ENCODE data around the gene REN. TPM values are rescaled to one million over a fixed set of nuclear protein-coding genes. Genes with fewer than 3 reads are reported as not detected.

Gene REN
- total RNA-seq, 2 experiments from 2014 or later: not detected

DNA sequence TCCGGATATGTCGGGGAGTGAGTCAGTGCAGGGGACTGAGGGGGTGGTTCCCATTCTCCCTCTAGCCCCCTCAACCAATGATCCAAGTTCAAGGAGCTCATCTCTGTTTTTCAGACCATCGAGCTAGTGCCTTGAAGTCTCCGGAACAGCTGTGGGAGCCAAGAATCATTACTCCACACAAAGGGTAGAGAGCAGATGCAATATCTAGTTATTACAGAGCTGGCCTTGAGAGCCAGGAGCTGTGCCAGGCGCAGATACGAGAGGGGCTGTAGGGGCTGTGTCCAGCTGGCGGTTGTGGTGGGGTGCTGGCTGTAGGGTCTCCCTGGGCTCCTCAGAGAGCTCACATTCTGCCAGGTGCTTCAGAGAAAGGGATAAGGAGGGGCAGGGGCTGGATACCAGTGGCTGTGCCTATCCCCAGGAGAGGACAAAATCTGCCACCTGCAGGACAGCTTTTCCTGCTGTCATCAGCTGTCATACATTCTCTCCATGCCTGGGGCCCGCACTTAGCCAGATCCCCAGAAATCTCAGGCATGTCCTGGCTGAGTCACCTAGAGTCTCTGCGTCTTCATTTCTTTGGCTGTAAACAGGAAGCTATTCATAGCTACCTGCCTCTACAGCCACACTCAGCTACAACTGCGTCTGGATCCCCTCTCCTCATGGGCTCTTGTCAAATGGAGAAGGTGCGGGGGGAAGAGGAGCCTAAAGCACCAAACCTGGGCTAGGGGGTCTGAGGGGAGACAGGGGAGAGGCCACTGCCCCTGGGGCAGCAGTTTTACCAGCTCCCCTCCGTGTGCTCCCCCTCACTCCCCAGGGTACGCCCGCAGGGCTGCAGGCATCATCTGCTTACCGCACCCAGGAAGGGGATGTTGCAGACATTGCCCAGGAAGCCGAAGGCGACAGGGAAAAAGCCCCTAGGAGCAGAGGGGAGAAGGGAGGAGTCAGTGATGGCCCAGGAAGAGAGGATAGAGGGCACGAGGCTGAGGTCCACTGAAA lies 32.5 kb upstream of the REN start:
- no peak for ATAC-seq
- H3K27ac Mint-ChIP-seq: no peak overlapping the region
- peaks cover 6% of the 10 kb centered on the region for H3K9me3 Mint-ChIP-seq (ENCODE audit: low read depth)
- DNase-seq: no peak
- H3K4me1 Mint-ChIP-seq: peaks cover 3% of the 10 kb centered on the region
- H3K36me3 Mint-ChIP-seq: no peaks in the 10 kb centered on the region
- CTCF ChIA-PET: interaction anchor here (1.6 kb wide), 1 partner anchor 8 kb away, joined by 7 read pairs; no protein-coding TSS in a partner anchor
- H3K27me3 Mint-ChIP-seq: peaks cover 9% of the 10 kb centered on the region
- H3K4me3 Mint-ChIP-seq: no peak overlapping the region

- CTCF ChIA-PET: no interaction called here
- Mint-ChIP-seq H3K9me3 (ENCODE audit: low read depth) (peaks cover 6% of the 10 kb centered on the region), H3K4me3 (no peak overlapping the region), H3K4me1 (peaks cover 3% of the 10 kb centered on the region), H3K36me3 (no peaks in the 10 kb centered on the region), H3K27me3 (peaks cover 11% of the 10 kb centered on the region), H3K27ac (no peak overlapping the region)
- ATAC-seq: no peak
- DNase-seq: no peak
These were observed 30.9 kb upstream of the REN start for GRCh38 chr1:204197068-204197467.

- ATAC-seq (no peak), DNase-seq (no peak)
- peaks cover 17% of the 10 kb centered on the region for H3K27me3 Mint-ChIP-seq
- H3K9me3 Mint-ChIP-seq (ENCODE audit: low read depth): peaks cover 6% of the 10 kb centered on the region
- H3K36me3 Mint-ChIP-seq: no peaks in the 10 kb centered on the region
- H3K4me3 Mint-ChIP-seq: no peak within 1 kb of the TSS
- no peak within 1 kb of the TSS for H3K27ac Mint-ChIP-seq
- CTCF ChIA-PET: no interaction called here
- peaks cover 3% of the 10 kb centered on the region for H3K4me1 Mint-ChIP-seq
These were observed 30.1 kb upstream of the REN start, which contains the start of gene KISS1 for GRCh38 chr1:204196068-204196795. Gene KISS1, minus strand, starts transcription at chr1:204196491. Its CDS starts 3,615 bp downstream, at chr1:204192876.

GRCh38 chr1:204194771-204195170 lies 28.6 kb upstream of the REN start:
- H3K36me3 Mint-ChIP-seq: no peaks in the 10 kb centered on the region

DNA sequence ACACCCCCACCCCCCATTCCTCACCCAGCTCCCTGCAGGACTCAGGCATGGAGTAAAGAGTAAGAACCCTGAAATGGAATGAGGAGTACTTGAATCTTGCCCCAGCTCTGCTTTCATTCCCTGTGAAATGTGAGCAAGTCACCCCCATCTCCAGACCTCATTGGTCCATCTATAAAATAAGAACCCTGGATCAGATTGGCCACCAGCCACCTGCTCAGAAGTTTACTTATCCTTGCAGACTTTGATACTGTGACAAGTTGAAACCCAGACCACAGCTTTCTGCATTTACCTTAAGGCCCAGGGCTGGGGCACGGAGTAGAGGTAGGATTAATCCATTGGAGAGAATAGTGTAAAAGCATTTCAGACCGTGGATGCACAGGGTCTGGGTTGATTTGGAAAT lies 27.9 kb upstream of the REN start:
- no peak for DNase-seq
- Mint-ChIP-seq H3K27me3 (peaks cover 34% of the 10 kb centered on the region), H3K27ac (no peak overlapping the region), H3K4me1 (peaks cover 3% of the 10 kb centered on the region), H3K36me3 (no peaks in the 10 kb centered on the region), H3K9me3 (ENCODE audit: low read depth) (peaks cover 6% of the 10 kb centered on the region), H3K4me3 (no peak overlapping the region)
- no peak for ATAC-seq
- CTCF ChIA-PET: interaction anchor here (1.0 kb wide), 1 partner anchor 65 kb away, joined by 3 read pairs; no protein-coding TSS in a partner anchor

More at GRCh38 chr1:204194771-204195170, 28.6 kb upstream of the REN start:
- Mint-ChIP-seq H3K9me3 (ENCODE audit: low read depth) (peaks cover 6% of the 10 kb centered on the region), H3K4me3 (no peak overlapping the region), H3K4me1 (peaks cover 3% of the 10 kb centered on the region), H3K27ac (no peak overlapping the region), H3K27me3 (peaks cover 27% of the 10 kb centered on the region)
- DNase-seq (no peak), ATAC-seq (no peak)
- CTCF ChIA-PET: interaction anchor here (1.0 kb wide), 1 partner anchor 65 kb away, joined by 3 read pairs; no protein-coding TSS in a partner anchor

GRCh38 chr1:204192589-204193352 lies 26.6 kb upstream of the REN start:
- Mint-ChIP-seq H3K9me3 (ENCODE audit: low read depth) (peaks cover 6% of the 10 kb centered on the region), H3K27me3 (peaks cover 46% of the 10 kb centered on the region), H3K27ac (no peak overlapping the region), H3K4me3 (no peak overlapping the region), H3K4me1 (peaks cover 3% of the 10 kb centered on the region), H3K36me3 (no peaks in the 10 kb centered on the region)
- CTCF ChIA-PET: interaction anchor here (3.1 kb wide), 1 partner anchor 14 kb away, joined by 14 read pairs; no protein-coding TSS in a partner anchor
- ATAC-seq (no peak), DNase-seq (no peak)

GRCh38 chr1:204192046-204192445 lies 25.9 kb upstream of the REN start:
- CTCF ChIA-PET: interaction anchor here (3.1 kb wide), 1 partner anchor 14 kb away, joined by 14 read pairs; no protein-coding TSS in a partner anchor
- ATAC-seq (no peak), DNase-seq (no peak)
- Mint-ChIP-seq H3K36me3 (no peaks in the 10 kb centered on the region), H3K4me3 (no peak overlapping the region), H3K9me3 (ENCODE audit: low read depth) (peaks cover 6% of the 10 kb centered on the region), H3K27ac (no peak overlapping the region), H3K27me3 (peaks cover 52% of the 10 kb centered on the region), H3K4me1 (peaks cover 3% of the 10 kb centered on the region)

DNA sequence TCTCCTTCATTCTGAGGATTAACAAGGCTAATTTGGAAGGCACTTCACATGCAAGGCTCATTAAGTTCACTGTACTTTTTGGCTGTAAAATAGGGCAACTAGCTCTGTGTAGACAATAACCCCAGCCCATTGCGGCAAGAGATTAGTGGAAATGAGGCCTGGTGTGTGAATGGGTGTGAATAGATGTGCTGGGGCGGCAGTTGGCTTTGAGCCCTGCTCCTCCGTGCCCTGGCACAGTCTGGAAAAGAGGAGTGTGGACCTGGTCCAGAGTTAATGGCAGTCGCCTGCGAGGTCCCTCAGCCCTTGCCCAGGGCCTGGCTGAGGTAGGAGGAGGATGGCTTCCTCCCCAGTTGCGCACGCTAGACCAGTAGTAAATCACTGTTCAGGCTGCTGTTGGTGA lies 25.3 kb upstream of the REN start:
- Mint-ChIP-seq H3K27ac (no peak overlapping the region), H3K4me1 (peaks cover 3% of the 10 kb centered on the region), H3K36me3 (no peaks in the 10 kb centered on the region), H3K4me3 (no peak overlapping the region), H3K9me3 (ENCODE audit: low read depth) (peaks cover 6% of the 10 kb centered on the region), H3K27me3 (peaks cover 58% of the 10 kb centered on the region)
- ATAC-seq (no peak), DNase-seq (no peak)
- CTCF ChIA-PET: interaction anchor here (0.9 to 3.1 kb wide), 2 partner anchors 15 to 24 kb away, joined by 3 to 14 read pairs; no protein-coding TSS in a partner anchor

DNA sequence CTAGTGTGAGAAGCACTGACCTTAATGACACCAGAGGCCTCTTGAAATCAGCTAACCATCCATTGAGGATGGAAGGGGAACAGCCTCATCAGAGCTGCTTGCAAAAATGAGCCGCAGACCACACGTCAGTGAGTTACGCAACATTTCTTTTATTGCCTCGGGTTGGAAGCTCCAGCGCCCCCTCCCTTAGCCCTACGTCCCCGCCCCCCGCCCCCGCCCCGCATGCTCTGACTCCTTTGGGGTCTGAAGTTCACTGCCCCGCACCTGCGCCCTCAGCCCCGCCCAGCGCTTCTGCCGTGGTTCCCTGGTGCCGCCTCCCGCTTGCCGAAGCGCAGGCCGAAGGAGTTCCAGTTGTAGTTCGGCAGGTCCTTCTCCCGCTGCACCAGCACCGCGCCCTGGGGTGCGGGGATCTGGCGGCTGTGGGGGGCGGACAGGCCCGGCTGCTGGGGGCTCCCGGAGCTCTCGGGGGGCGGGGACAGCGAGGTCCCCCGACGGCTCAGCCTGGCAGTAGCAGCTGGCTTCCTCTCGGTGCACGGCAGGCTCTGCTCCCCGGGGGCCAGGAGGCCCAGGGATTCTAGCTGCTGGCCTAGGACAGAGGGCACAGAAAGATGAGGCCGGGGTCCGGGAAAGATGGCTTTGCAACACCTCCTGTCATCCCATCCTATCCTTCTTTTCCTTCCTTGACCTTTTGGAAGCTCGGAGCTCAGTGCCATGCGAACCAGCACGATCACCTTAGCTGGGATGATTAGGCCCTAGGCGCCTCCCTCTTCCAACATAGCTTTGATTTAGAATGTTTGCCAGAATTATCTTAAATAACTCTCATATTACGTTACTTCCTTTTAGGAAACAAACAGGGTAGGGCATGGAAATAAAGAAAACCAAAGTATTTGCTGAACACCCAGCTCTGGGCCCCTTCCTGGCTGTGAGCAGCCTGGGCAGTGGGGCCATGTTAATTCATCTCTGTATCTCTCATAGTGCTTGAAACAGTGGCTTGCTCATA lies 24.4 kb upstream of the REN start:
- CTCF ChIA-PET: interaction anchor here (0.9 to 3.1 kb wide), 3 partner anchors 16 to 173 kb away, joined by 3 to 14 read pairs (median 3); no protein-coding TSS in a partner anchor
- H3K36me3 Mint-ChIP-seq: no peaks in the 10 kb centered on the region
- no peak overlapping the region for H3K4me3 Mint-ChIP-seq
- H3K27me3 Mint-ChIP-seq: peaks cover 60% of the 10 kb centered on the region
- H3K4me1 Mint-ChIP-seq: peaks cover 3% of the 10 kb centered on the region
- H3K9me3 Mint-ChIP-seq (ENCODE audit: low read depth): peaks cover 5% of the 10 kb centered on the region
- ATAC-seq: no peak
- no peak for DNase-seq
- no peak overlapping the region for H3K27ac Mint-ChIP-seq

- Mint-ChIP-seq H3K9me3 (ENCODE audit: low read depth) (no peaks in the 10 kb centered on the region), H3K4me1 (no peaks in the 10 kb centered on the region), H3K36me3 (no peaks in the 10 kb centered on the region), H3K27me3 (peaks cover 67% of the 10 kb centered on the region), H3K27ac (no peak overlapping the region), H3K4me3 (no peak overlapping the region)
- no peak for DNase-seq
- no peak for ATAC-seq
- CTCF ChIA-PET: interaction anchor here (1.3 to 1.5 kb wide), 2 partner anchors 17 to 26 kb away, joined by 7 read pairs; no protein-coding TSS in a partner anchor
These were observed 23.0 kb upstream of the REN start for GRCh38 chr1:204188959-204189639.

- no peaks in the 10 kb centered on the region for H3K4me1 Mint-ChIP-seq
- CTCF ChIA-PET: no interaction called here
- DNase-seq: no peak
- no peak for ATAC-seq
- H3K27ac Mint-ChIP-seq: no peak overlapping the region
- H3K27me3 Mint-ChIP-seq: peaks cover 57% of the 10 kb centered on the region
- no peaks in the 10 kb centered on the region for H3K9me3 Mint-ChIP-seq (ENCODE audit: low read depth)
- no peak overlapping the region for H3K4me3 Mint-ChIP-seq
- H3K36me3 Mint-ChIP-seq: no peaks in the 10 kb centered on the region
These were observed 20.5 kb upstream of the REN start for GRCh38 chr1:204186597-204186996.
